ENCODE data around the gene CENATAC.
A peak's percentile ranks its signal among the peaks of the same experiment; 100 is the strongest.

The CENATAC gene

DNA sequence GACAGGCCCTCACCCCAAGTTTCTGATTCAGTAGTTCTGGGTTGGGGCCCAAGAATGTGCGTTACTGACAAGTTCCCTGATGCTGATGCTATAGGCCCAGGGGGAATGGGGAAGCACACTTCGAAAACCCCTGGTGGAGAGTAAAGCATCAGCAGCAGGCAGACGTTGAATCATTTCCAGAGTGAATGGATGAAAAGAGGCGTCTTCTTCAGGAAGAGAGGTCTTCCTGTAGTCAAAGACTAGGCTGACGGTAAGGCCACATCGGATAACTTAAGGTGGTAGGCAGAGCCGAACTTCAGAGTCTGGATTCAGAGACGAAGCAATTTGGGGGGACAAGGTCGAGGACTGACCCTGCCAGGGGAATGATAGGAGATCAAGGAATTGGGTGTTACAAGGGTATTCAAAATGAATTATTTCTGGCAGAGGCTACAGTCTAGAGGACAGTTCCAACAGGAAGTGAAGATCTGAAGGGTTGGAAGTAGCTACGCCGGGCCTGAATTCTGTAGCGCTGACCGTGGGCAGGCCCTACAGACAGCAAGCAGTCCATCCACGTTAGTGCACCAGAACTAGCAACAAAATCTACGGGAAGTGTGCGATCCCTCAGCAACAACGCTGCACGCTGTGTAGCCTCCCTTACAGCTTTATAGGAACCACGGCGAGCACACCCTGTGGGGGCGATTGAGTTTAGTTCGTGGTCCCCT, 862 bp upstream of the CENATAC start:
- peak overlapping the region; percentile 98 for H3K4me3 ChIP-seq (ENCODE audit: control insufficient read depth, low read depth, low read length)
- no peak for DNase-seq (ENCODE audit: low read depth)
- TF ChIP-seq, protein P1, sequence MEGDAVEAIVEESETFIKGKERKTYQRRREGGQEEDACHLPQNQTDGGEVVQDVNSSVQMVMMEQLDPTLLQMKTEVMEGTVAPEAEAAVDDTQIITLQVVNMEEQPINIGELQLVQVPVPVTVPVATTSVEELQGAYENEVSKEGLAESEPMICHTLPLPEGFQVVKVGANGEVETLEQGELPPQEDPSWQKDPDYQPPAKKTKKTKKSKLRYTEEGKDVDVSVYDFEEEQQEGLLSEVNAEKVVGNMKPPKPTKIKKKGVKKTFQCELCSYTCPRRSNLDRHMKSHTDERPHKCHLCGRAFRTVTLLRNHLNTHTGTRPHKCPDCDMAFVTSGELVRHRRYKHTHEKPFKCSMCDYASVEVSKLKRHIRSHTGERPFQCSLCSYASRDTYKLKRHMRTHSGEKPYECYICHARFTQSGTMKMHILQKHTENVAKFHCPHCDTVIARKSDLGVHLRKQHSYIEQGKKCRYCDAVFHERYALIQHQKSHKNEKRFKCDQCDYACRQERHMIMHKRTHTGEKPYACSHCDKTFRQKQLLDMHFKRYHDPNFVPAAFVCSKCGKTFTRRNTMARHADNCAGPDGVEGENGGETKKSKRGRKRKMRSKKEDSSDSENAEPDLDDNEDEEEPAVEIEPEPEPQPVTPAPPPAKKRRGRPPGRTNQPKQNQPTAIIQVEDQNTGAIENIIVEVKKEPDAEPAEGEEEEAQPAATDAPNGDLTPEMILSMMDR (IDR thresholded peaks at IDR 0.05; ENCODE audit: control insufficient read depth, insufficient read depth, low read depth, low read length, missing control alignments), result peak; percentile 17

- DNase-seq (ENCODE audit: low read depth), result no peak
- TF ChIP-seq, protein P1 (IDR thresholded peaks at IDR 0.05; ENCODE audit: control insufficient read depth, insufficient read depth, low read depth, low read length, missing control alignments), result no peak
- peak overlapping the region; percentile 98 for H3K4me3 ChIP-seq (ENCODE audit: control insufficient read depth, low read depth, low read length)
These were observed 415 bp downstream of the CENATAC start for GRCh38 chr11:118998388-118998717.

GRCh38 chr11:118998822-118999221, 884 bp downstream of the CENATAC start:
- TF ChIP-seq, protein P1 (IDR thresholded peaks at IDR 0.05; ENCODE audit: control insufficient read depth, insufficient read depth, low read depth, low read length, missing control alignments), result no peak

DNA sequence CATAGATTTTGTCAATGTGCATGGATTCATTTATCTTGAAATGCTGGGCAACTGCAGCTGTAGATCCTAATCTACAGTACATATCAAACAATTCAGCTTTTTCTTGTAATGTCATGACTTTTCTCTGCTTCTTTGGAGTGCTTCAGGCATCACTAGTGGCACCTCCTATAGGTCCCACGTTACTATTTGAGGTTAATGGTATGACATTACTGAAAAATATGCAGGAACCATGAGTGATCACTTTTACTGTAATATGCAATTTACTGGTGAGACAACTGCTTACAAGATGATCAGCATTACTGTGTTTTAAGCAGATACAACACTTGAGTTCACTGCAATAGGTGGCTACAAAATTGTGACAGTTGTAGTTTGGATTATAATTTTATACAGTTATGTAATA, 3.0 kb downstream of the CENATAC start:
- no peak for DNase-seq (ENCODE audit: low read depth)
- H3K4me3 ChIP-seq (ENCODE audit: control insufficient read depth, low read depth, low read length), result no peak overlapping the region
- TF ChIP-seq, protein P1 (IDR thresholded peaks at IDR 0.05; ENCODE audit: control insufficient read depth, insufficient read depth, low read depth, low read length, missing control alignments), result no peak

More at GRCh38 chr11:118998822-118999221, 884 bp downstream of the CENATAC start:
- DNase-seq (ENCODE audit: low read depth), result peak; percentile 18
- peak overlapping the region; percentile 98 for H3K4me3 ChIP-seq (ENCODE audit: control insufficient read depth, low read depth, low read length)

- DNase-seq (ENCODE audit: low read depth), result no peak
- no peak overlapping the region for H3K4me3 ChIP-seq (ENCODE audit: control insufficient read depth, low read depth, low read length)
- TF ChIP-seq, protein P1 (IDR thresholded peaks at IDR 0.05; ENCODE audit: control insufficient read depth, insufficient read depth, low read depth, low read length, missing control alignments), result no peak
These were observed 8.7 kb downstream of the CENATAC start for GRCh38 chr11:119006656-119007055.

GRCh38 chr11:119011476-119012053, 13.6 kb downstream of the CENATAC start:
- TF ChIP-seq, protein P1 (IDR thresholded peaks at IDR 0.05; ENCODE audit: control insufficient read depth, insufficient read depth, low read depth, low read length, missing control alignments), result no peak
- H3K4me3 ChIP-seq (ENCODE audit: control insufficient read depth, low read depth, low read length), result no peak overlapping the region
- DNase-seq (ENCODE audit: low read depth), result no peak
